T-helper 1 cell (primary cell): ENCODE results near the gene SNX33.
"Not testable (repeated sequence)": the region's sequence is repeated elsewhere in the genome, so short reads cannot be mapped to it uniquely, and the experiment has no call there.

Experiments used
- DNase-seq, 5 donors: peaks; one replicate each; pipeline ENCODE4 v3.0.0-alpha.2; 2012 to 2020

SNX33 gene

DNA sequence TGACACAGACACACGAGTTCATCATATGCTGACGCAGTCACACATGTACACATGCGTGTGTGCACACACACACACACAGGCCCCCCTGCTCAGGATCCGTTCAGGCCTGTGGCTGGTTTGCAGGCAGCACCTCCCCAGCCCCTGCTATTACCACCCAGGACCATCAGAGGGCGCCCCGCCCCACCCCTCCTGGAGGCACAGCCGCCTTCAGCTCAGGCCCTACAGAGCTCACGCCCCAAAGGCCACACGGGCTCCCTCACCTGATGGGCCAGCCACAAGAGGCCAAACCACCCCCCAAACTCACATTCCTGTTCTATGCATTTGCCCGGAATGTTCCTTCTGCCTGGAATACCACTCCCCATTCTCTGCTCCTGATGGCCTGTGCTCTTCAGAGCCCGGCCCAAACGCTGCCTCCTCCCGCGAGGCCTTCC is 38.5 kb downstream of the SNX33 start:
- DNase-seq: peak; percentile 30 to 65 (median 61)

DNA sequence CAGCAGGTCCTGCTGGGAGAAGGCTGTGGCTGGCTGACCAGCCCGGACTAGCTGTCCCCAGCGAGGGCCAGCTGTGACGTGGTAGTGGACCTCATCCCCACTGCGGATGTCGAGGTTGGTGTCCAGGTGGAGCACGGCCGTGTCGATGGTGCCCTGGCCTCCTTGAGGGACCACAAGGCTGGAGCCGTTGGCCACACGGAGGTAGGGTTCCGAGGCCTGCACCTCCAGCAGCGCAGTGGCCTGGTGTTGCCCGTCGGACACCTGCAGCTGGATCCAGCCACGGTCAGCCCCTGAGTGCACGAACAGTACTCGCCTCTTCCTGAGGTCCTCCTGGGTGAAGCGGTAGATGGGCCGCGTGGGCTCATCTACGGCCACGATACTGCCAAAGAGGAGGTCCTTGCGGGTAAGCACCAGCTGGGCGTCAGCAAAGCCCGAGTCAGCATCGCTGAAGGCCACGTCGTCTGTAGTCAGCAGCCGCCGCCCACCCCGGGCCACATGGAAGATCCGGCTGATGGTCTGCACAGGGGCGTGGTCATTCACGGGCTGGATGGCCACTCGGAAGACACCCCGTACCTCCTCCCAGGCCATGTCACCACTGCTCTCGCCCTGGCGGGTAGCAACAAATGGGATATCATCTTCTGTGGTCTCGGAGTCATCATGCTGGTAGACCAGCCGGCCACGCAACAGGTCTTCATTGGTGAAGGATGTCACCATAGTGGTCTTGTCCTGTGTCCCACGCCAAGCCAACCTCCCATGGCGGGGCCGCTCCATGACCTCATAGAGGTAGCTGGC is 40.0 kb downstream of the SNX33 start:
- DNase-seq: no peak

DNA sequence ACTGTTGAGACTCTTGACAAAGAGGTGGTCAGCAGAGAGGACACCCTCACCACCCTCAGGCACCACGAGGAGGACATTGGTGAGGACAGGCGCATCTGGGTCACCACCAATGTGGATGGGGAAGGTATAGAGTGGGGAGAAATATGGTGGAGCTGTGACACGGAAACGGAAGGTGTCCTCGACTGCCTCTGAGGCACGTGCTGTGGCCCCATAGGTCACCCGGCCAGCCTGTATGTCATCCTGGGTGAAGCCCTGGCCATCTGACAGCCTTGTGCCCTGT is 40.5 kb downstream of the SNX33 start:
- no peak for DNase-seq

DNA sequence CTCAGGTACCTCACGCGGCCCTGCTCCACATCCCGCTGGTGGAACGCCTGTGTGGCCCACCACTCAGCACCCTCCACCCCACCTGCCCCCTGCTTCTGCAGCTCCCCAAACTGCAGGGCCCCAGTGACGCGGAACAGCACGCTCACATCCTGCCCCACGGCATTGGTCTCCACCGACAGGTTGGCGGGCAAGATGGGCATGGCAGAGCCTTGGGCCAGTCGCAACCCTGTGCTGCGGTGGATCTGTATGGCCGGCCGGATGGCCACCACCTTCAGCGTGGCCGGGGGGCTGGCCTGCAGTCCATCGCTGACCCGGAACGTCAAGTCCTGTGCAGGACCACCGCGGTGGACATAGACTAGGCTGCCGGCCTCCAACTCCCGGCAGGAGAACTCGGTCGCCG is 41.1 kb downstream of the SNX33 start:
- no peak for DNase-seq

DNA sequence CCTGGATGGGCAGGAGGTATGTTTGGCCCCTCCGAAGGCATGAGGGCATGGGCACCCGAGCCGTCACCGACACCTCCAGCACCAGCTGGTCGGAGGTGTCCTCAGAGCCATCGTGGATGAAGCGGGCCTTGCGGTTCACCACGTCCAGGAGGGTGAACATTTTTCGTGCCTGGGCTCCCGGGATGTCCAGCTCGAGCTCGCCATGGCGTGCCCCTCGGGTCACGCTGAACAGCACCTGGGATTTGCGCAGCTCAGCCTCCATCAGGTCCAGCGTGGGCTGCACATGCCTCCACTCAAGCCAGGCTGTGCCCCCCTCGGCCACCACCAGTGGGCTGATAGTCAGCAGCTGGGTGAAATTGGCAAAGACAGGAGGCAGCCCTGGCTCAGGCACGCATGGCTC is 41.7 kb downstream of the SNX33 start:
- DNase-seq: not testable (repeated sequence)

DNA sequence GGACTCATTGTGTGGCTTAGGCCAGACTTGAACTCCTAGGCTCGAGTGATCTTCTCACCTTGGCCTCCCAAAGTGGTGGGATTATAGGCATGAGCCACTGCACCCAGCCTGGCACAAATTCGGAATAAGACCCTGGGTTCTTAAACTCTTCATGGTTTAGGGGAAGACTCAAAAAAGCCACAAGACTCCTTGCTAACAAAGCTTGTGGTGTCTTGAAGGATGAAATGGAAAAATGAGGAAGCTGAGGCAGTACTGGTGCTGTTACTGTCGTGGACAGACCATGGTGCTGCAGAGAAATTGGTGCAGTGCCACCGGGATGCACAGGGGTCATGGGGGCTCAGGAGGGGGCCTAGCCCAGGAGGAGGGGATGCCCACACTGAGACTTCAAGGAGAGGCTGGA is 44.6 kb downstream of the SNX33 start:
- not testable (repeated sequence) for DNase-seq

DNA sequence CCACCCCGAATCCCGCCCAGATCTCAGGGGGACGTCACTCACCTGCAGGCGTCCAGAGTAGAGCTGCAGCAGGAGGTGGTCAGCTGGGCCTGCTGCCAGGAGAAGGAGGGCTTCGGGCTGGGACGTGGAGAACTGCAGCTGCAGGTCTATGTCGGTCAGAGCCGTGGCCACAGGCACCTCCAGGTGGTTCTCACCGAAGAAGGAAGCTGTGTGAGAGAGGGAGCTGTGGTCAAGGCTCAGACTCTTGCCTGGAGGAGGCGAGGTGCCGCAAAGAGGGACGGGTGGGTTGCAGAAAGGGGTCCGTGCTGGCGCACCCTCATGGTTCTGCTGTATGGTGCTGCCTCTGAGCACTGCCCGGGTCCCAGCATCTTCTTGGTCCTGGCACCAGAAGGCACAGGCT is 45.3 kb downstream of the SNX33 start:
- DNase-seq: not testable (repeated sequence)

DNA sequence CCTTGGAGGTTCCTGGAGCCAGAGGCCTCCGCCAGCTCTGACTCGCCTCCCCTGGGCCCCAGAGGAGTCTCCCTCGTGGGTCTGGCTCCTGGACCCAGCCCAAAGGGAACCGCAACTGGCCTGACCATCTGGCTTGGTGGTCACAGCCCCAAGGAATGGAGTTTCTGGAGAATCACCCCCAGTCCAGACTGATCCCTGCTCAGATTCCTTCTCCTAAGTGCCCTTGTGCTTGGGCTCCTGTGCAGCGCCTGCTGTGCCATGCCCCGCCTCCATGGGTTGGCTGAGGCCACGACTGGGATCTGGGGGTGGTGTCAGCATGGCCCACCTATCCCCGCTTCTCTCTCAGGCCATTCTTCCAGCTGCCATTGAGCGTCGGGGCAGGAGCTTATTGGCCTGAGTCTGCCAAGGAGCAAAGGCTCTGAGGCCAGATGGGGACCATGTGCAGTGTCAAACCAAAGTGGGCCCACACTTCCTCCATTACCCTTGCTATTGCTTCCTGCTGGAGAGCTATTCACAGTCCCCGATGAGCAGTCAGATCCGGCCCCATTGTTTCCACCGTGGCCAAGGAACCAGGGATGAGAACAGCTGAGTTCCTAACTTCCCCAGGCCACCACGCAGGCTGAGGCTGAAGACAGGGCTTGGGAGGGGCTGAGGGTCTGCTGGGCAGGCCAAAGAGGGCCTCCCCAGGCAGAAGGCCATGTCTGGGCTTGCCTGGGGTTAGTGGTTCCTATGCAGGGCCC is 46.0 kb downstream of the SNX33 start:
- DNase-seq: no peak

DNA sequence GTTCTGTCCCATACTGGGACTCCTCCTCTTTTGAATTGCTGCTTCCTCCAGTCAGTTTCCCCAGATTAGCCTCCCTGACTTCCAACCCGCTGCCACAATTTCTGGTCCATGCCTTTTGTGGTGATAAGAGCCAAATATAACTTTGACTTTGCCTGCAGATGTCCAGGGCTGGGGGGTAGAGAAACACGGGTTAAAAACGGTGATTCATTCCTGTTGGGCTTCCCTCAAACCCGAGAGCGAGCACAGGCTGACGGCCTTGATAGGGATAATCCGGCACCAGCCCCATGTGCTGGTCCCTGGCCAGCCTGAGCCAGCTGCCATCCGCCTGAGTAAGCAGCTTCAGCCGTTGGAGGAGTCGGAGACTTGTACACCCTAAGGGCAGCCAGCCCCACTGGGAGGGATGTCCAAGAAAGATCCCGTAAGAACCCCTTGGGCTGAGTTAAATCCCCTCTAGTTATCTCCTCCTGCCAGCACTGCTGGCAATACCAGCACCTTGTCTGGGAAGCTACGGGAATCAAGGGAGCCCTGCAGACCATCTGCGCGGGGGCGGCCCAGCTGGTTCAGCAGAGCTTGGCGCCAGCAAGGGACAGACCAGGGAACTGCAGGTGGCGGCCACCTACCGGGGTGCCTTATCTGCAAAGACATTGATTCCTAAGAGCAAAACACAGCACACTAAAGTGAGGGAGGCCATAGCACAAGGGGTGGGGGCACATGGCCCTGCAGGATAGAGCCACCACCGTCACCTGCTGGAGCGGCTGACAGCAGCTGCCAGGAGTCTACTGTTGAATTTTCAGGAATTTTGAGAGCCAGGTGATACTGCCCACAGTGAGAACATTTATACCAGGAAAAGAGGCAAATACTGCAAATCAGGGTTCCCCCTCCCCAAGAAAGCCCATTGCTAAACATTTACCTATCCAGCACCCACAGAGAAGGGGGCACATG is 46.8 kb downstream of the SNX33 start:
- no peak for DNase-seq

DNA sequence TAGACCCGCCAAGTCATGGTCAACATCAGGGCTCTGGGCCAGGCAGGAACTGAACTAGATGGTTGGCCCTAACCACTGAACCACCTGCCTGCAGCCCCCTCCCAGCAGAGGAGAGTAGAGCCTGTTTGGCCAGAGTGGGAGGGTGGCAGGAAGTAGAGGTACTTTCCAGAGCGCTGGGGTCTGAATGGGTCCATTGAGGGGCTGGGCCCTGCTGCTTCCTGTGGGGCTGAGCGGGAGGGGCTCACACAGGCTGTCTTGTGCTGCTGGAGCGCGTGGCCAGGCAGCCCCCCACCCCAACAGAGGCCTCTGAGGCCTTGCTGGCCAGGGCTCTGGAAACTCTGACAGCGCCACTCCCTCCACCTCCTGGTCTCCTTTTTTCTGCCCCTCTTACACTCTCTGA is 47.5 kb downstream of the SNX33 start:
- DNase-seq: no peak

DNA sequence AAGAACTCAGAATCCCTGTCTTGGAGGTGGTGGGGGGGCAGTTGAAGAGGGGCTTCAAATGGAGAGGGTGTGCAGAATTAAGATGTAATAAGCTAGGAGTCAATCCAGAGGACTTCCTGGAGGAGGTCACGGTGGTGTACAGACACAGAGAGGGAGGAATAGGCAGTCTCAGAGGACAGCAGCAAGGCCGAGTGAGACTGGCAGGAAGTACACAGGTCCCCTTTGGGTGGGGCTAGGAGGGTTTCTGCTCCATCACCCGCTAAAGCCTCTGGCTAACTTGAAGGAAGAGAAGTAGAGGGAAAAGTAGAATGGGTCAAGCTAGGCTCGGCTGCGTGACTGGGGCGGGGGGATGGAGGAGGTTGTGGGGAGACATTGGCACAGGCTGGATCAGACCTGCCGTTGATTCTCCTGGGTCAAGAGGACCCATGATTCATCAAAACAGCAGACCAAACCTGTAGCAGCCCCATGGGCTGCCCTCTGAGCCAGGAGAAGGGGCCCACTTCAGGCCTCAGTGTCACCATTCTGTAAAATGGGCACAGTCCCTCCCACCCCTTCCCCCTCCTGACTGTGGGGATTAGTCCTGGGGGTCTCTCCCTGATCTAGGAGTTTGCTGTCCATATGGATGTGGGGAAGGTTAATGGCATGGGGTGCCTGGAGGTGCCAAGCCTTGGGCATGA is 48.1 kb downstream of the SNX33 start:
- DNase-seq: no peak

DNA sequence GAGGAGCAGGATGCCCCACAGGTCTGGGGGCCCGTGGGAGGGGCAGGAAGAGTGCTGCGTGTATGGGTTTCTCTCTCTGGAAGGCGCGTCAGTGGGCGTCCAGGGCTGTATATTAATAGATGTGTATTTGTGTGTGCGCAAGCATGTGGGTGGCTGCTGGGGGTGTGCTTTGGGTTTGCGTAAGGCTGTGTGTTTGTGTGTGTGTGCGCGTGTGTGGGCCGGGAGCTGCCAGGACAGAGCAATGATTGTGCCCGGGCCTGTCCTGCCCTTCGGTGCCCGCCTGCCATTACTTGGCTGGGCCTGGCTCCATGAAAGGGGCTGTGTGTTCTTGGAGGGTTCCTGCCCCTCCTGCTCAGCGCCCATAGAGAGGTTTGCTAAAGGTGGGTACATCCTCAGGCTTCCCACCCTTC is 48.6 kb downstream of the SNX33 start:
- no peak for DNase-seq

DNA sequence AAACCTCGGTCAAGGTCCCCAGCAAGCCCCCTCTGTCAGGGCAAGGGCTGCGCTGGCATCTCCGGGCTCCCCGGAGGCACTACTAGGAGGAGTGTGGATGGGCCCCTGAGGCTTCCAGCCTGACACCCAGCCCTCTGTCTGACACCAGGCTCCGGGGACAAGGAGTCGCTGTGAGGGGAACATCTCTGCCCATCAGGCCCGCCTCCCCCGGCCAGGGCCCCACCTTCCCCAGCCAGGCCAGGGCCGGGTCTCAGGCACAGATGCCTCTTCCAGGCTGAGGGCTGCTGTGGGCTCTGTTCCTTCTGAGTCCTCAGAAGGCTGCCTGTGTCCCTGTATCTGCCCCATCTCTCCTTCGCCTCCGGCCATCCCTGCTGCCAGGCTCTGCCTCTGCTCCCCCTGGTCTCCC is 49.1 kb downstream of the SNX33 start:
- no peak for DNase-seq

DNA sequence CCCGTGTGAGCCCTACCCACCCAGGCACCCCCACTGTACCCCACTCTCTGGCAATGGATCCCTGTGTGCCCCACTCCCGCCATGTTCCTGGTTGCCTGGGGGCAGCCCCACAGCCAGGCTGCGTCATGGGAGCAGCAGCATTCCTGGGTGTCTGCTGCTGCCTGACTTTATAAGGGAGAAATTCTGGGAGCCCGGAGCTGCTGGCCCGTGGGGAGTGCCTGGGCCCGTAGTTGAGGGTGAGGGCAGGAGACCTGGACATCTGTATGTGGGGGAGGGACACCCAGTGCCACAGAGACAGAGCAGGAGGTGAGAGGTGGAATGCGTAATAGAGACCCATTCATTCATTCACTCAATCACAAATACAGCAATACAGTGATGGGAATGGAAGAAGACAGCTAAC is 49.8 kb downstream of the SNX33 start:
- no peak for DNase-seq

DNA sequence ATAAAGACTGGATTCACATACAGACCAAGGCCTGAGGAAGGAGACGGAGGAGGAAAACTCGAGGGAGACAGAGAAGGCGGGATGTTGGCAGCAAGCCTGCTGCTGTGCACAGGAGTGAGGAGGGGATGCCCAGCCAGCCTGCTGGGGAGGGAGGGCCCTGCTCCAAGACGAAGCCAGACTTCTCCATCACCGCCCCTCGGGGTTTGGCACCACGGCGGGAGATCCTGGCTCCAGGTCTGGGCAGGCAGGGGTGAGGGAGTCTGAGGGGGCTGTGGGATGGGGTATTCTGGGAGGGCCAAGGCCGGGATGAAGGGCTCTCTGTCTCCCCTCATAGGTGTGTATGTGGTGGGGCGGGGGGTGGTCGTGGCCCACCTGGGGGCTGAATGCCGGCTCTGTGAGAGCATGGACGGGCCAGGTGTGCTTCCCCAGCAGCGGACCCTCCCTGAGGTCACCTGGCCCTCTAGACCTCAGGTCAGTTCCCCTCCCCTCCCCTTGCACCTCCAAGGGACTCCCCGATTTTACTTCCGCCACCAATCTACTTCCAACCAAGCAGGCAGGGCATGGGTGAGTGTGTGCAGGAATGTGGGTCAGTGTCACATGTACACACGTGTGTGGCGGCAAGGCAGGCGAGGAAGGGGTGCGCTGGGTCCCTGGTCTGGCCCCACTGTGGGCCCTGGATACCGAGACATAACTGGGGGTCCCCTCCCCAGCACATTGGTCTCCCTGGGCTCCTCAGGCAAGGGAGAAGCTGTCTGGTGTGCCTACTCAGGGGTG is 50.4 kb downstream of the SNX33 start:
- DNase-seq: not testable (repeated sequence)

DNA sequence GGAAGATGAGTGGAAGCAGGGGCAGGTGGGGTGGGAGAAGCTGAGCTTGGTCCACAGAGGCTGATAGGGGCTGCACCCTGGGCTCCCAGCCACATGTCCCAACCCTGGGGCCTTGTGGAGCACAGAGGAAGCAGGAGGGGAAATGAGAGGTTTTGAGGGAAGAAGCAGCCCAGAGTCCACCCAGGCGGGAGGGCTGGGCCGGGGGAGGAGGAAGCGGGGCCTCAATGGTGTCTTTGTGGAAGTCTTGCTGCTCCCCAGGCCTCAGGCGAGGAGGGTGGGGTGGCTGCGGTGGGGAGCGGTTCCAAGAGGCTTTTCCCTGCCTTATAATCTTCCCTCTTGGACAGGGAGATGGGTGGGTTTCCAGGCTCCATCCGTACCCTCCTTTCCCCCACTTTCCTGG is 51.8 kb downstream of the SNX33 start:
- not testable (repeated sequence) for DNase-seq

DNA sequence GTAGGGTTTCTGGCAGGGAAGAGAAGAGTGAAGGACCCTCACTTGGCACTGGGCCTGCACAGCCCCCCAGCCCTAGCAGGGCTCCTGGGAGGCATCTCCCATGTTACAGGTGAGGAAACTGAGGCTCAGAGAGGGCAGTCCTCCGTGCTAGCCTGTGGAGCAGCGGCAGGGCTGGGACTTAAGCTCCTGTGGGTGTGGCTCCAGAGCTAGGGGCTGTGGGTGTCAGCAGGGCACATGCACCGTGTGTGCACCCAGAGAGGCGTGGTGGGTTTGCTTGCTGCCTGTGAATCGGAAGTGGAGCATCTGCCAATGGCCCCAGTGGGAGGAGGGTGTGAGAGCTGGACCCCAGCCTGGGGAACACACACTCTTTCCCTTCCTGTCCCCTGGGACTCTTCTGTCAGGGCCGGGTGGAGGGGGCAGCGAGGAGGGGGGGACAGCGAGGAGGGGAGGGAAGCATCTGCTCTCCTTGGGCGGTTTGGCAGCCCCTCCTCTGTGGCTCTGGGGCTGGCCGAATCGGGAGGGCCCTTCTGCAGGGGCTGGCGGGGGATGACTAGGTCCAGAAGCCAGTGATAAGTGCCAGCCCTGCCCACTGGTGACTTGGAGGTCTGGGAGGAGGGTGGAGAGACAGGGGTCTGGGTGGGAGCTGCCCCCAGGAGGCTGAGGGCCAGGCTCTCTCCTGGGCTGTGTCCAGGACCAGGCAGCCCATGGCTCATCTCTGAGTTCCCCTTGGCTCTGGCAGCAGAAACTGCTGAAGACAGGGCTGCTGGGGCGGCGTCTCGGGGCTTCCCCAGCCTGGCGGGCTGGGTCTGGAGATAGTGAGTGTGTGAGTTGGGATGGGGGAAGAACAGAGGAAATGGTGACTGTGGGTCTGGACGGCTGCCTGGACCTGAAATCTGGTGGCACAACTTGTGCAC is 52.5 kb downstream of the SNX33 start:
- not testable (repeated sequence) for DNase-seq

DNA sequence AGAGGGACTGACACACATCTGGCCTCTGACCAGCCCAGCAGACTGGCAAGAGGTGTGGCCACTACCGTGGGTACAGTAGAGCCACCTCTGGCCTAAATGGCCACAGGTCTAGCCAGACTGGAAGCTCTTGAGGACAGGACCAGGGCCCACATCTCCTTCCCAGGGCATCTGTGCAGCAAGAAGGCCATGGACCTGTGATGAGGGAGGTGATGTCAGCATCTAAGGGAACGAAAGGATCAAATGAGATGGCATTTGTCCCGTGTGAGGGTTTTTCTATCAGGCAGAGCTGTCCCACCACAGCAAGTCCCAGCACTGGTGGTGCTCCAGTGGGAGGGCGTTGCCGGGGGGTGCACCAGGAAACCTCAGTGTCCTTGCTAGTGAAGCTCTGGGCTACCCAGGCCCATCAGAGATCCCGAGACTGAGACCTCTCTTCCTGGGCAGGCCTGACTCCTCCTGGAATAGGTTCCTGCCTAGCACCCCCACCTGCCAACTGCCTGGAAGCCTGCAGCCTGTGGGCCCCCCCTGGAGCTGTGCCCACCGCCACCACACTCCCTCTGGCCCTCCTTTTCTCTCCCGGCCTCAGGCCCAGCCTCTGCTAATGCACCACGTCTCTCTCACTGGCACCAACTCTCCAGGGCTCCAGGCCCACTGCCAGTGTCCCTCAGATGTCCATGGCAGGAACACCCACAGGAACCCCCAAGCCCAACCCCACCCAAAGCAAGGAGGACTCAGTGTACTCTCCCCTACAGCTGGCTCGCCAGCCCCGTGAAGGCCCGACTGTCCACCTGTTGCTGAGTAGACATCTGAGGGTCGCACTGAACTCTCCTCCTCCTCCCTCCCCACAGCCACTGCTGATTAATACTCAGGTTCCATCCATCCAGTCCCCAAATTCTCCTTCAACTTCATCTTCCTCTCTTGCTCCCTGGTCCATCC is 53.6 kb downstream of the SNX33 start:
- DNase-seq: not testable (repeated sequence)

DNA sequence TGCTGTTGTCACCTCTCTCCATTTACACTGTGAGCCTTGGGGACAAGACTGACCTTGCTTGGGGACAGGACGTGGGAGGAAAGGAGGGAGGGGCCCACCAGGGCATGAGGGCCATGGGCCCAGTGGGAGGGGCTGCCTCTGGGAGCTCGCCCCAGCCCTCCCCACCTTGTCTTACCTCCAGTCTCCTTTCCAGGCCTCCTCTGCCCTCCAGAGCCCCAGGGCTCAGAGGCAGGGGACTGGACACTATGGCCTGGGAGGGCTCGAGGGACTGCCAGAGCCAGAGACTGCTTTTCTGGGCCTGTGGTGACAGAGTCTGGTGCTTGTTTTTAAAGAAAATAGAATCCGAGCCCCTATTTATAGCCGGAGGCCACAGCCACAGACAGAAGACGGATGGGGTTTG is 54.7 kb downstream of the SNX33 start:
- DNase-seq: no peak
